NCI-H345 treated with DMSO at 0.1 percent for 48 hours (cell line): ENCODE results near the gene EFNA4.

Source experiments
- DNase-seq: peaks from one replicate; lab custom pipeline; 2025; ENCODE audit not compliant: unreplicated experiment; lab: John Stamatoyannopoulos, UW

Gene EFNA4

DNA sequence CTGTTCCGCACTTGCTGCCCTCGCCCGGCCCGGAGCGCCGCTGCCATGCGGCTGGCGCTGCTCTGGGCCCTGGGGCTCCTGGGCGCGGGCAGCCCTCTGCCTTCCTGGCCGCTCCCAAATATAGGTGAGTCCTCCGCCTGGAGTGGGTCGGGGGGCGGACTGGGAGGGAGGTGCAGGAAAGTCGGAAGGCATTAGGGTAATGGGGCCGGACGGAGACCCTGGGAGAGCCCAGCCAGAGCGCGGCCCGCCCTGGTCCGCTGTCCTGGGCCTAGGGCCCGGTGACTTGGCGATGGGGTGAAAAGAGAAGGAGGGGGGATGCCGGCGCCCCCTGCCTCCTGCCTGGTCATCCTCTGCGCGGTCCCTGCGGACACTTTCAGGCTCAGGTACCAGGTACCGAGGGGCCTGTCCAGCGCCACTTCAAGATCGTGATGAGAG, 12.2 kb upstream of the EFNA4 start:
- no peak for DNase-seq

DNA sequence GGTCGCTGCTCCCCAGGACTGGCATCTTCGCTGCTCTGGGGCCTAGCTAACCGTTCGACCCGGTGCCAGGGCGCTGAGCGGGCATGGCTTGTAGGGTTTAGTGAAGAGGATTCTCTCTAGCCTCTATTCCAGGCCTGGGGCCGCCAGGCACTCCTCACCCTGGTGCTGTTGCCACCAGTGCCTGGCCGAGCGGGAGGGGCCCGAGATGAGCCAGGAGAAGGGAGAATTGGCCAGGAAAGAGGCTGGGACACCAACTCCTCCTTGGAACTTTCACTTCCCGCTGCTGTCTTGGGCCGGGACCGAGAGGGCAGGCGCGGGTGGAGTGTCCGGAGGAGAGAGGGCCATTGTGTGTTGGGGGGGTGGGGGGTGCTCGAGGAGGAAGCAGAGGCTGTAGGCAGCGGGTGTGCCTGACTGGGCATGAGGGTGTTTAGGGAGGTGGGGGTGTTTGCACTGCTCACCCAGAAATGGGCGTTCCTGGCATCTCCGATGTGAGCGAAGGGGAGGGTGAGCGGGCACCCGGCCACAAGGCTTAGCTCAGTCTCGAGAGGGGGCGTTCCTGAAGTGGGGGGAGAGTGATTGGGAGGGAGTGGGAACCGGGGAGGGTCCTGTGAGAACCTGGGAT, 11.7 kb upstream of the EFNA4 start:
- DNase-seq = peak; percentile 78

DNA sequence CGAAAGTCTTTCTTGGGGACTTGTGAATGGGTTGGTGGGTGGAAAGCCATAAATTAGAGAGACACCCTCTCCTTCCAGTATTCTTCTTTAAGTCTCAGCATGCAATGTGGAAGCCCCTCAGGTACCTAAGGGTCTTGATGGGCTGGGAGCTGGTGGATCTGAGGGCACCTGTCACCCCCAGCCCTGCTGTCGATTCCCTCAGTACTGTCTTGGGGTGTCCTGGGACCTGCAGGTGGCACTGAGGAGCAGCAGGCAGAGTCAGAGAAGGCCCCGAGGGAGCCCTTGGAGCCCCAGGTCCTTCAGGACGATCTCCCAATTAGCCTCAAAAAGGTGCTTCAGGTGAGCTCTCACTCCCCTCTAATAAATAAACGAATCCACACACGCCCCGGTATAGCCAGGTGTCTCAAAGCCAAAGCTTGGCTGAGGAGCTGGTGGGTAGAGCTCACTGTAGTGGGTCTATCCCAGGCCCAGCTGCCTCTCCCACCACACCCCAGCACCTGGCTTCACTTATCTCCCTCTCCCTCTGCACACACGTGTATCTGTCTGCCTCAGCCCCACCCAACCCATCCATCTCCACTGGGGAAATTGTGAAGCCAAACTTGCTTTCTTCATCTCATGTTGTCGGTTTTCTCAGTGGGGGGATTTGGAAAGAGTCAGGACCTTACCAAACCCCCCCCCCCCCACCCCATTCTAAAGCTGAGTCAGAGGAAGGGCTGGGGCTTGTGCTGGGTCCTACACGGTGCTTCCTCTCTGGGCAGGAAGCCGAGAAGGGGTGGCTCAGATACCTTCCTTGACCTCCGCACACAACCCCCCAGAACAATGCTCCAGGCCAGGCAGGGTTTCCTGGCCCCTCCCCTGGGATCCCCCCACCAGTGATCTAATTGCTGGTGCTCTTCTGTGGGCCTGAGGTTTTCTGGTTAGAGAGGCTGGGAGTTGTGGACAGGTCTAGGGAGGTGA, 10.8 kb upstream of the EFNA4 start:
- peak; percentile 67 for DNase-seq

DNA sequence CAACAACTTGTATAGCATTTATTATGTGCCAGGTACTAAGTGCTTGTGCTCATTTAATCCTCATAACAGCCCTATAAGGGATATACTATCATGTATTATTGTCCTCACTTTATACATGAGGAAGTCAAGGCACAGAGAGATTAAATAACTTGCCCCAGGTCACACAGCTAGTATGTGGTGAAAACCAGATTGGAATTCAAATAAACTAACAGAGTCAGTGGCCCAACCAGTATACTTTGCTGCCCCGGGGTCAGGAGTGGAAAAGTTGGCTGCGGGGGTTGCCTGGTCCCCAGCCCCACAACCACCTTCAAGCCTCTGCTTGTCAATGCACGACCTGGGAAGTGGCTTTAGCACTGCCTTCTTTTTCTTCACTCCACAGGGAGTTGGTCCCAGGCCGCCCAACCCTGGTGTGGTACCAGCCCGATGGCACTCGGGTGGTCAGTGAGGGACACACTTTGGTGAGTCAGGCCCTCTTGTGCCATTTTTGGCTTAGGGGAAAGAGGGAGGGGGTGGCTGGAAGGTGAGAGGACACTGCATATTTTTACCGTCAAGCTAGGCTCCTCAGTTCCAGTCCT, 9.9 kb upstream of the EFNA4 start:
- DNase-seq = no peak

DNA sequence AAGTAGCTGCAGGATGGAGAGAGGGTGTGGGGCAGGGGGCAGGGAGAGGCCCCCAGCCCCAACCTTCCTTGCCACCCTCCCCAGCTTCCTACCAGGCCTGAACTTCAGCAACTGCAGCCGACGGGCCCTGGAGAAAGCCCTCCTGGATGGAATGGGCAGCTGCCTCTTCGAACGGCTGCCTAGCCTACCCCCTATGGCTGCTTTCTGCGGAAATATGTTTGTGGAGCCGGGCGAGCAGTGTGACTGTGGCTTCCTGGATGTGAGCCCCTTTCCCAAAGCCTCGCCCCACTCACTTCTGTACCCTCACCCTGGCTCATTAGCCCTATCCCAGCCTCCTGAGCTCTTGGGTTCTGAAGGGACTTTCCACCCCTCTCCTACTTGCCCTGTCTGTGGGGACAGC, 6.4 kb upstream of the EFNA4 start:
- no peak for DNase-seq

DNA sequence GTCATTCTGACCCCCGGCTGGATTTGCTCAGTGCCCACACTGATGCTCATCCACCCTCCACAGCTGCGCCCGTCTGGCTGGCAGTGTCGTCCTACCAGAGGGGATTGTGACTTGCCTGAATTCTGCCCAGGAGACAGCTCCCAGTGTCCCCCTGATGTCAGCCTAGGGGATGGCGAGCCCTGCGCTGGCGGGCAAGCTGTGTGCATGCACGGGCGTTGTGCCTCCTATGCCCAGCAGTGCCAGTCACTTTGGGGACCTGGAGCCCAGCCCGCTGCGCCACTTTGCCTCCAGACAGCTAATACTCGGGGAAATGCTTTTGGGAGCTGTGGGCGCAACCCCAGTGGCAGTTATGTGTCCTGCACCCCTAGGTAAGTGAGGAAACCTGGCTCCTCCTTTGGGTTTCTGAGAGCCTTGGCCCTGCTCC, 5.7 kb upstream of the EFNA4 start:
- DNase-seq = no peak

DNA sequence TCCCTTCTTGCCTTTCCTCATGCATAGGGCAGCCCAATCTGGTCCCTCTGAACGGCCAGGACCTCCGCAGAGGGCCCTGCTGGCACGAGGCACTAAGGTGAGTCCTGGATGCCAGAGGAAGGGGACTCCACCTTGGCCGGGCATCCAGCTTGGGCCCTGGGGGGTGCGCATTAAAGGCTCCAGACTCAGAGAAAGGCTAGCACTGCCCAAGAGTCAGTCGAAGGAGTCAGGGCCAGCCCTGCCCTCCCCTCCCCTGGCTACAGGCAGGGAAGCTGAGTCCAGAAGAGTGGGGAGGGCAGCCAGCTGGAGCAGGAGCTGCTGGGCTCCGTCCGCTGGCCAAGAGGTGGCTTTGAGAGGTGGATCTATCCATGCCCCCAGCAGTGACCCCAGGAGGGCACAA, 2.8 kb upstream of the EFNA4 start:
- no peak for DNase-seq

DNA sequence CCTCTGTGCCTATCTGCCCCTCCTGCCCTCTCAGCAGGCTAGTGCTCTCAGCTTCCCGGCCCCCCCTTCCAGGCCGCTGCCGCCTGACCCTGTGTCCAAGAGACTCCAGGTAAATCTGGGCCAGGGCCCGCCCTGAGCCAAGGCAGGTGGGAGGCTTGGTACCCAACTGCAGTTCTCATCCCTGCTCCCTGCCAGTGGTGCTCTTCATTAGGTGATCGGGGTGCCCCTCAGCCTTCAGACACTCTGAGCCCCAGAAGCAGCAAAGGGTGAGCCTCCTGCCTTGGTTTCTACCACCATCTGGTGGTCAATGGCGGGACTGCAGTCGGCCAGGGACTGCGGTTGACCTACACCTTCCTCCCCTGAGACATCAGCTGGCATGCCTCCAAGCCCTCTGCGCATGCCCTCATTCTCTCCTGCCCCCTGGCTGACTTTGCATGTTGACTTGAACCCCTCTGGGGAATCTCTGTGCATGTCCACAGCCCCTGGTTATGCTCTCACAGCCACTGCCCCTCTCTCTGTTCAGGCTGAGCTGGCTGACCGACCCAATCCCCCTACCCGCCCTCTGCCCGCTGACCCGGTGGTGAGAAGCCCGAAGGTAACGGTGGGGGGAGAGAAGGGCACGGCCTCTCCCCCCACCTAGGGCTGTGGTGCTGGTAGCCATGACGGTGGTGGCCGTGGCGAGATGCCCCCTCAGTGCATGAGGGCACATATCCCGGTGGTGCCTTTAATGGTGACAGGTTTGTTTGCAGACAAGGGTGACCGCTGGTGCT, 2.0 kb upstream of the EFNA4 start:
- DNase-seq = peak; percentile 90

DNA sequence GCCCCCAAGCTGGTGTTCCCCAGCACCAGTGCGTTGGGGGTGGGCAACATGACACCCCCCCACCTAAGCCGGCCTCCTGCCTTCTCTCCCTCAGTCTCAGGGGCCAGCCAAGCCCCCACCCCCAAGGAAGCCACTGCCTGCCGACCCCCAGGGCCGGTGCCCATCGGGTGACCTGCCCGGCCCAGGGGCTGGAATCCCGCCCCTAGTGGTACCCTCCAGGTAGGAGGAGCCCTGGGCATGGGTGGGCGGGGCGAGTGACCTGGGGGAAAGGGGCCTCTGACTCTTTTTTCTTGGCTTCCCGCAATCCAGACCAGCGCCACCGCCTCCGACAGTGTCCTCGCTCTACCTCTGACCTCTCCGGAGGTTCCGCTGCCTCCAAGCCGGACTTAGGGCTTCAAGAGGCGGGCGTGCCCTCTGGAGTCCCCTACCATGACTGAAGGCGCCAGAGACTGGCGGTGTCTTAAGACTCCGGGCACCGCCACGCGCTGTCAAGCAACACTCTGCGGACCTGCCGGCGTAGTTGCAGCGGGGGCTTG, 1.3 kb upstream of the EFNA4 start:
- DNase-seq = no peak

DNA sequence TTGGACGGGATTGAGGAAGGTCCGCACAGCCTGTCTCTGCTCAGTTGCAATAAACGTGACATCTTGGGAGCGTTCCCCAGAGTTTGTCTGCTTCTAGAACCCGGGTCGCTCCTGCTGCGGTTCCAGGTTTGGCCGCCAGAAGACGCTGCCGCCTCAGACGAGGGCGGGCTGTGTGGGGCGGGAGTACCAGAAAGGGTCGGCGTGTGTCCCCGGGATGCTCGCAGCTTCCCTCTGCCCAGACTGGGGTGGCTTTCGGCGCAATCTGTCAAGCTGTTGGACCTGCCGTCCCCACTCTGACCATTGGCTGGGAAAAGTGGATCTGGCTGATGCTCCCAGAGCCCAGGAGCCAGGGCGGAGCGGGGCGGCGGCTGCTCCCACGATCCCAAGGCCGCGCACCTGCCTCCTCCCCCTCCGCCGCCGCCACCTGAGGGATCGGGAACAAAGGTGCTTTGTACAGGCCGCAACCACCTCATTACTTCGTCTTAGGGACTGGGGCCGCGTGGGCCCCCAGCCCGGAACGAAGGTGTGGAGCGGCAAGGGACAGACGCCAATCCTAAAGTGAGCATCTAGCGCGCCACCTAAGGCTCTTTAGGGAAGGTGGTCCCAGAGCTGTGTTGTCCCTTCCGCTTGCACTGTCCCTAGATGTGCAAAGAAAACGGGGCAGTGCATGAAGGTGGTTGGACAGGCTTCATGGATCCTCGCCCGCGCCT, 683 bp upstream of the EFNA4 start:
- DNase-seq = peak; percentile 87

DNA sequence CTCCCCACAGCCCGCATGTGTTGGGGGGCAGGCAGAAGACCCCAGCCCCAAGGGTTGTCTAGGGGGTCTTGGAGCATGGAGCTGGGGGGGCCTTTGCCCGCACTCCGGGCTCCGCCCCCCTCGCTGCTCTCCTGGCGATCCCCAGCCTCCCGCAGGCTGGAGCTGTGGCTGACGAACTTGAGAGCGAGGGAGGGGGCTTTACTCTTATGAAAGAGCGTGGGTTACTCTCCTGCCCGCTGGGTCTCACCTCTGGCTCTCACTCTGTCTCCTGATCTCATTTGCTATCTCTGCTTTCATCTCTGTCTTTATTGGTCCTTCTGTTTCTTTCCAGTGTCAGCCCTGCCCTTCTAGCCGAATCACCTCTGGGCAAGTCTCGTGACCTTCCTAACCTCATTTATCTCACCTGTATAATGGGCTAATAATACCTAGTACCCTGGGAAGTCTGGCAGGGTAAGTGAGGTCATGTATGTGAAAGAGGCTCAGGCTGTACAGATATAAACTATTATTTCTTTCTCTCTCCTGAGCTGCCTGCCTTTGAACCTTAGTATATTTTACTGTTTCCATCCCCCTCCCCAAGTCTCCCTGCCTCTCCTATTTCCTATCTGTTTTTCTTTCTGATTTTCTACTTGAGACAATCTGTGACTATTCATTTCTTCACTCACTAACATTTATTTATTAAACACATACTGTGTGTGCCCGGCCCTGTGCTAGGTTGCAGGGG, 731 bp downstream of the EFNA4 start:
- DNase-seq = peak; percentile 67

DNA sequence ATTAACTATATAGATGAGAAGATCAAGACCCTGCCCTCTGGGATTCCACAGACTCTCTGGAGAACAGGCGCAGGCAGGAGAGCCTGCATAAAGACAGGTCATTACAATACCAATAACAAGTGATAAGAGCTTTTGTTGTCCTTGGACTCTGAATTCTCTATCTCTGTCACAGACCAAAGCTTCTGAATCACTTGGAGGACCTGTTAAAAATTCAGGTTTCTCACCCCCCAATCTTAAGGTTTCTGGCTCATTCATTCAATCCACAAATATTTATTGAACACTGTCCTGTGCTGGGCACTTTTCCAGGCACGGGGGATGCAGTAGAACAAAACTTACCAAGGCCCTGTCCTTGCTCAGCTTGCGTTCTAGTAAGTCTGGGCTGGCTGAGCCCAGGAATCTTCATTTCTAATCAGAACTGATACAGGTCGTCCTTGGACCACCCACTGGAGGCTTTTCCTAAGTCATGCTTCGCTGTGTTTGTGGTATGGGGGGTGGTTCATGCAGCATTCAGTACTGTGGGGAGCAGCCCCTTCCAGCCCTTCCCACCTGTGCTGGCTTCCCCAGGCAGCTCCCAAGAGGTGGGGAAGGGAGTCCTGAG, 1.4 kb downstream of the EFNA4 start:
- DNase-seq = no peak

DNA sequence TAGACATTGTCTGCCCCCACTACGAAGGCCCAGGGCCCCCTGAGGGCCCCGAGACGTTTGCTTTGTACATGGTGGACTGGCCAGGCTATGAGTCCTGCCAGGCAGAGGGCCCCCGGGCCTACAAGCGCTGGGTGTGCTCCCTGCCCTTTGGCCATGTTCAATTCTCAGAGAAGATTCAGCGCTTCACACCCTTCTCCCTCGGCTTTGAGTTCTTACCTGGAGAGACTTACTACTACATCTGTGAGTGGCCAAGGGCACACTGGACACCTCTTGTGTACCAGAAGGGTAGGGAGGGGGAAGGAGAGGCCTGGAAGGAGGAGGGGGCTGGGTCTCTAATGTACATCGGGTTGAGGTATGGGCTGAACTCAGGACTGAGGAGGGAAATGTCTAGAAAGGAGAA, 3.2 kb downstream of the EFNA4 start:
- no peak for DNase-seq

DNA sequence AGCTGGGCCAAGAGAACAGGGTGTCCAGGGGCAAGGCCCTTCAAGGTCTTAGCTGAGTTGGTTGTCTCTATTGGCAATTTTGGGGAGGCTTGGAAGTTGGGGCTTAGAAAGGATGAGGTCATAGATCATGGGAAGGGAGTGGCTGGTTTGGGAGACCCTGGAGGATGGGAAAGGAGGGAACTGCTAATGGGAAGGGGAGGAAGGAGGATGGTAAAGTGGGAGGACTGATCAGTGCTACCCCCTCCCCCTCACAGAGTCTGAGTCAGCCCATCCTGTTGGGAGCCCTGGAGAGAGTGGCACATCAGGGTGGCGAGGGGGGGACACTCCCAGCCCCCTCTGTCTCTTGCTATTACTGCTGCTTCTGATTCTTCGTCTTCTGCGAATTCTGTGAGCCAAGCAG, 5.1 kb downstream of the EFNA4 start:
- DNase-seq = no peak

DNA sequence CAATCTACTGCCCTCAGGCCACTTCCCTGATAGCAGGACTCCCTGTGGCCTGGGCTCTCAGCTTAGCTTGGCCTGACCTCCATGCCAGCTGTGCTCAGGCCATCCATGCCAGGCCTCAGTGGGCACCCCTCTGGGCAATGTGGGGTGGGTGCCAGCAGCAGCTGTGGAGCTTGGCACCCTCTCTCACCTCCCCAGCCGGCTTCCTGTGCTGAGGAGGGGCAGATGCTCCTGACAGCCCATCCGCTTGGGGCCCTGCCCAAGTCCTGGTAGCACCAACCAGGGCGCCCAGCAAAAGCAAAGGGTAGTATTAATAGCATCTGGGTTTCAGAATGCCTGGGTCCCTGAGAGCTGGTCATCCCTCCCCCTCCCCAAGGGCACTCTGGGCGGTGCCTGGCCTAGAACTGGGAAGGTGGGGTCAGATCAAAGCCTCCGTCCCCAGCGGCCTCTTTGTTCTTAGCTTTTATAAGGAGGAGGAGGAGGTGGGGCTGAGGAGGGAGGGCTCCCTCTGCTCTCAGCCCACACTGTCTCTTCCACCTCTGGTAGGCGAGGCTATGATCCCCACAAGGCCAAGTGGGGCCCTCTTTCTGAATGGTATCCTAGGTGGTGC, 6.1 kb downstream of the EFNA4 start:
- DNase-seq = peak; percentile 92

DNA sequence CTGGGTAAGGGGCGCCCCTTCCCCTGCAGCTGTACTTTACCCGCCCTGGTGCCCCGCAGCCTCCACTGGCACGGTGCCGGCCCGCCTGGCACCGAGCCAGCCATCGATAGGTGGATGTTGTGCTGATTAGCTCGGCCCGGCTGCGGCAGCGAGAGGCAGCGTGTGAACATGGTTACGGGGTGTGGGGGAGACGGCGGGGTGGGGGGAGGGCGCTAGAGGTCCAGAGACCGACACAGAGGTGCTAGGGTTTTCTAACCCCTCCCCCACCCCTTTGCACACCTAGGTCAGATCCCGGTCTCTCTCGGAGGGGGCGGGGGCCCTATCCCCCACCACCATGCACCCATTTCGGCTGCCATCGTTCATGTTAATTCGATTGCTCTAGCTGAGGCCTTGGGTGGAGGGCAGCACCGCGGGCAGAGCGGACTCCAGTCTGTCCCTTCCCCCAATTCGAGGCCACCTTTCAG, 6.7 kb downstream of the EFNA4 start:
- DNase-seq = no peak

DNA sequence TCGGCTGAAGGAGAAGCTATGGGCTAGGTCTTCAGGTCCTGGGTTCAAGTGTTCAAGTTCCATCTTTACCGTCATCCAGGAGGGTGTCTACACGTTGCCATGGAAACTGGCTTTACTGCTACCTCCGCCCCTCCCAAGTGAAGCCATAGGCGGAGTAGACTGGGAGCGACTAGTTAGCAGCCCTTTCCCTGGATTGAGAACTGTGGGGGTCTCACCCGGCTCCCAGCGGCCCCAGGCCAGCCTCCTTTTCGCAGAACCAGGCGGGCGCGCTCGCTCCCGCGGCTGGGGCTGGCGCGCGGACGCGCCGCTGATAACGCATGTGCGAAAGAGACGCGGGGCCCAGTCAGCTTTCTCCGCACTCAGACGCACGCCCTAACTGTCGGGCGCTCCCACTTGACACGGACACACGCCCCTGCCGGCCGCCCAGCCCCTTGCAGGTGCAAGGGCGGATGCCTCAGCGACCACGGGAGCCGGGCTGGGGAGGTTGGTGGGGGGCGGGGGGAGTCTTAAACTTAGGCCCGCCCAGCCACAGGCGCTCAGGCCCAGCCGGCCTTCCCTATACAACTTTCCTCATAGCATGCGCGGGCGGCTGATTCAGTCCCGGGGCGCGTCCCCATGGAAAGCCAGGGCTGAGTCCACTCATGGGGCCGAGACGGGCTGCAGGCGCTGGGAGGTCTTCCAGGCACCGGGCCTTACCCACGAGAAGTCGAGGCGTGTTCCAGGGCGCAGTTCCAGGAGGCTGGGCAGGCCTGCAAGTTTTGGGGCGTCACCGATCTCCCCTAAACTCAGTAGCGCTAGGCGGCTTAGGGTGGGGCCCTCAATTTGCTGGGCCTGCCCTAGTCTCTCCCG, 7.4 kb downstream of the EFNA4 start:
- peak; percentile 86 for DNase-seq

DNA sequence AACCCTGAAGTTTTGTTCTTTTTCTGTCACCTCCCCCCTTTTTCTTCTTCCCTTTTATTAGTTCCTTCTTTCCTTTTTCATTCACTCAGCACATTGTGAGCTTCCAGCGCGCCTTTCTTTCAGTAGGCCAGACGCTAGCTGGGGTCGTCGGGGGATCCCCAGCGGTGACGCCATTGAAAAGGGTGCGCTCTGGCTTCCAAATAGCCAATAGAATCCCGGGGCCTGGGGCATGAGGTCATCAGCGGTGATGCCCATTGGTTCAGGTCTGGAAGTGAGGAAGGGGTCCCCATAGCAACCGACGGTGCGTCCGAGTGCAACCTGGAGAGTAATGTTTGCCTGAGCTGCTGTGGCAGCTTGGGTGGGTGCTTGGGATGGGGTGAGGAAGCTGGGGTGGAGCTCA, 8.2 kb downstream of the EFNA4 start:
- DNase-seq = no peak
